ENCODE results near the gene ZXDC.

DNA sequence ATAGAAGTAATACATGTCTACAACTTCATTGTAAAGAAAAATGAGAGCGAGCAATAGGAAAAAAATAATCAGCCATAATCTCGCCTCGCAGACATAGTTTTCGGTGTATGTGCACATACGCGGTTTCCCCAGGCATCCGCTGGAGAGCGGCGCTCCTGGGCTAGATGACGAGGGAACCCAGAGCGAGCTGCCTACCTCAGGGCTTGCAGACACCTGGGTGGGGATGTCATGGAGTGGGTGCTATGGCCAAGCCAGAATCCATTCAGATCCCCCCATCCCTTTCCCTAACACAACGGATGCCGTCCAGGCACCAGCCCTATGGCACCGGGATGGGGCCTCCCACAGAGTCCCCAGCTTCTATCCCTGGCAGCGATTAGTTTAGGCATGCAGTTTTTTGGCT is 85.5 kb downstream of the ZXDC start:
- TF ChIP-seq POLR2A (IDR thresholded peaks at IDR 0.05): no peak
- no peak for TF ChIP-seq CTCF (IDR thresholded peaks at IDR 0.05)

Data from uterus (tissue), 2 donors.